HG02678 (cell line): ENCODE measurements around the gene ZNF573.
A peak's percentile ranks its signal among the peaks of the same experiment; 100 is the strongest.

Experiments
- ATAC-seq: cut with Tn5 transposase; IDR thresholded peaks from one replicate; pipeline ENCODE4 v1.9.1; 2021; ENCODE audit warnings: mild to moderate bottlenecking, moderate library complexity; ENCODE audit not compliant: unreplicated experiment

The ZNF573 gene

GRCh38 chr19:37698216-37698615, 81.2 kb downstream of the ZNF573 start:
- ATAC-seq: no peak

- ATAC-seq: no peak
Observed at GRCh38 chr19:37695144-37695899, 84.1 kb downstream of the ZNF573 start.

- ATAC-seq: no peak
Observed at GRCh38 chr19:37692956-37693620, 86.3 kb downstream of the ZNF573 start.

GRCh38 chr19:37691881-37692504, 87.4 kb downstream of the ZNF573 start:
- ATAC-seq: peak; percentile 57
